Ishikawa (cell line): ENCODE data around the gene OR1D5.

Source experiments
- CEBPB ChIP-seq: IDR thresholded peaks from 2 replicates; pipeline ENCODE4 v1.6.1; 2012
- CREB1 ChIP-seq: IDR thresholded peaks from 2 replicates; pipeline ENCODE4 v1.6.1; 2012; ENCODE audit warnings: low read depth
- EGR1 ChIP-seq: IDR thresholded peaks from 2 replicates; pipeline ENCODE4 v1.6.1; 2012
- EP300 ChIP-seq: IDR thresholded peaks from 2 replicates; pipeline ENCODE4 v1.6.1; 2012; ENCODE audit warnings: borderline replicate concordance
- FOXM1 ChIP-seq: IDR thresholded peaks from 2 replicates; pipeline ENCODE4 v1.6.1; 2012; ENCODE audit warnings: low read depth, borderline replicate concordance
- MAX ChIP-seq: IDR thresholded peaks from 2 replicates; pipeline ENCODE4 v1.6.1; 2012
- NFIC ChIP-seq: IDR thresholded peaks from 2 replicates; pipeline ENCODE4 v1.6.1; 2012
- RAD21 ChIP-seq: IDR thresholded peaks from 2 replicates; pipeline ENCODE4 v1.6.1; 2012; ENCODE audit warnings: low read depth
- REST ChIP-seq: IDR thresholded peaks from 2 replicates; pipeline ENCODE4 v1.6.1; 2012; ENCODE audit warnings: low read depth, mild to moderate bottlenecking
- TAF1 ChIP-seq: IDR thresholded peaks from 2 replicates; pipeline ENCODE4 v1.6.1; 2012; ENCODE audit warnings: low read depth, mild to moderate bottlenecking
- TCF12 ChIP-seq: IDR thresholded peaks from 2 replicates; pipeline ENCODE4 v1.6.1; 2012; ENCODE audit warnings: low read depth
- TEAD4 ChIP-seq: IDR thresholded peaks from 2 replicates; pipeline ENCODE4 v1.6.1; 2012
- USF1 ChIP-seq: IDR thresholded peaks from 2 replicates; pipeline ENCODE4 v1.6.1; 2012
- YY1 ChIP-seq: IDR thresholded peaks from 2 replicates; pipeline ENCODE4 v1.6.1; 2012; ENCODE audit warnings: low read depth
- ZBTB7A ChIP-seq: IDR thresholded peaks from 2 replicates; pipeline ENCODE4 v1.6.1; 2012; ENCODE audit warnings: low read depth

The OR1D5 gene

GRCh38 chr17:3030096-3030495 is 33.3 kb downstream of the OR1D5 start:
- TF ChIP-seq CREB1 (no peak), MAX (no peak), NFIC (no peak), EGR1 (no peak), RAD21 (no peak), USF1 (no peak), REST (no peak), ZBTB7A (no peak), EP300 (no peak), FOXM1 (no peak), TAF1 (no peak), CEBPB (no peak), YY1 (no peak), TCF12 (no peak), TEAD4 (no peak)

GRCh38 chr17:3029213-3029913 is 34.0 kb downstream of the OR1D5 start:
- TF ChIP-seq REST: no peak
- no peak for TF ChIP-seq EGR1
- TF ChIP-seq ZBTB7A: no peak
- no peak for TF ChIP-seq CEBPB
- no peak for TF ChIP-seq TCF12
- TF ChIP-seq YY1: no peak
- TF ChIP-seq FOXM1: no peak
- TF ChIP-seq TAF1: no peak
- no peak for TF ChIP-seq USF1
- TF ChIP-seq TEAD4: no peak
- no peak for TF ChIP-seq CREB1
- TF ChIP-seq MAX: no peak
- TF ChIP-seq EP300: no peak
- no peak for TF ChIP-seq RAD21

GRCh38 chr17:3027786-3028532 is 35.4 kb downstream of the OR1D5 start:
- TF ChIP-seq ZBTB7A (no peak), NFIC (no peak), EP300 (no peak), CREB1 (no peak), FOXM1 (no peak), TEAD4 (no peak), TAF1 (no peak), REST (no peak), CEBPB (no peak), EGR1 (no peak)
